GM23338 (cell line): Measurements from ENCODE around the gene GSG1L. TPM values are rescaled to one million over a fixed set of nuclear protein-coding genes. Genes with fewer than 3 reads are reported as not detected.

Experiments
- ATAC-seq: fragments of 200-7000 bp; cut with Tn5 transposase; 3 replicates; pipeline ENCODE4 v1.9.1; 2020
- DNase-seq: peaks from one replicate; pipeline ENCODE4 v3.0.0-alpha.2; 2015; ENCODE audit warnings: low spot score
- H2AFZ ChIP-seq: fragments of 200-600 bp; sonication (generic); 2 replicates; pipeline ENCODE4 v1.8.0; 2016; ENCODE audit warnings: antibody characterized with exemption, mild to moderate bottlenecking, moderate library complexity
- H3F3A ChIP-seq: fragments of 200-600 bp; sonication (generic); replicated peaks from 2 replicates; pipeline ENCODE4 v1.8.0; 2017; ENCODE audit warnings: antibody characterized with exemption, mixed run types, low read depth
- H3K27ac ChIP-seq: fragments of 200-600 bp; sonication (generic); 2 replicates; pipeline ENCODE4 v1.6.1; 2016; ENCODE audit warnings: low read depth
- H3K27me3 ChIP-seq: fragments of 200-600 bp; sonication (generic); 2 replicates; pipeline ENCODE4 v1.8.0; 2016; ENCODE audit warnings: mild to moderate bottlenecking, mixed run types, moderate library complexity; ENCODE audit not compliant: insufficient read depth
- H3K36me3 ChIP-seq: fragments of 200-600 bp; sonication (generic); 2 replicates; pipeline ENCODE4 v1.8.0; 2016; ENCODE audit warnings: mild to moderate bottlenecking; ENCODE audit not compliant: insufficient read depth
- H3K4me1 ChIP-seq: fragments of 200-600 bp; sonication (generic); 2 replicates; pipeline ENCODE4 v1.8.0; 2016; ENCODE audit warnings: mild to moderate bottlenecking, moderate library complexity; ENCODE audit not compliant: insufficient read depth
- H3K4me2 ChIP-seq: fragments of 200-600 bp; sonication (generic); 2 replicates; pipeline ENCODE4 v1.7.1; 2017; ENCODE audit warnings: mixed run types
- H3K4me3 ChIP-seq: fragments of 200-600 bp; sonication (generic); 2 replicates; pipeline ENCODE4 v1.6.1; 2016; ENCODE audit warnings: mixed run types
- H3K79me2 ChIP-seq: fragments of 200-600 bp; sonication (generic); replicated peaks from 2 replicates; pipeline ENCODE4 v1.8.0; 2017; ENCODE audit warnings: mild to moderate bottlenecking; ENCODE audit not compliant: insufficient read depth
- H3K9me2 ChIP-seq: fragments of 200-600 bp; sonication (generic); 2 replicates; pipeline ENCODE4 v1.8.0; 2017; ENCODE audit not compliant: insufficient read depth
- H4K20me1 ChIP-seq: fragments of 200-600 bp; sonication (generic); replicated peaks from 2 replicates; pipeline ENCODE4 v1.8.0; 2017; ENCODE audit warnings: mild to moderate bottlenecking; ENCODE audit not compliant: insufficient read depth
- H3K27ac Mint-ChIP-seq: 2 replicates; pipeline ENCODE4 v1.8.0; 2020; ENCODE audit warnings: inconsistent platforms, mild to moderate bottlenecking, moderate library complexity, mixed read lengths
- H3K27me3 Mint-ChIP-seq: 3 replicates; pipeline ENCODE4 v1.8.0; 2022; ENCODE audit warnings: low read depth, mild to moderate bottlenecking, moderate library complexity, mixed read lengths, inconsistent platforms; ENCODE audit not compliant: insufficient read depth, poor library complexity
- H3K36me3 Mint-ChIP-seq: 3 replicates; pipeline ENCODE4 v1.8.0; 2021; ENCODE audit warnings: low read depth, mild to moderate bottlenecking, inconsistent platforms, moderate library complexity, mixed read lengths
- H3K4me1 Mint-ChIP-seq: 3 replicates; pipeline ENCODE4 v1.8.0; 2020; ENCODE audit warnings: mild to moderate bottlenecking, inconsistent platforms, mixed read lengths
- H3K4me3 Mint-ChIP-seq: 3 replicates; pipeline ENCODE4 v1.8.0; 2021; ENCODE audit warnings: moderate library complexity, mild to moderate bottlenecking, inconsistent platforms, mixed read lengths
- H3K9me3 Mint-ChIP-seq: 3 replicates; pipeline ENCODE4 v1.8.0; 2020; ENCODE audit warnings: moderate library complexity, mild to moderate bottlenecking, inconsistent platforms, mixed read lengths
- CREB1 ChIP-seq: fragments of 250-450 bp; sonication (Bioruptor Pico); IDR thresholded peaks from 2 replicates; pipeline ENCODE4 v1.5.0; 2020; ENCODE audit warnings: low read depth, mild to moderate bottlenecking, moderate library complexity
- EZH2 ChIP-seq: fragments of 200-600 bp; sonication (generic); IDR thresholded peaks from one replicate; pipeline ENCODE4 v1.8.0; 2017; ENCODE audit warnings: antibody characterized with exemption, mild to moderate bottlenecking, low read depth; ENCODE audit not compliant: unreplicated experiment
- EZH2phosphoT487 ChIP-seq: fragments of 200-600 bp; sonication (generic); IDR thresholded peaks from one replicate; pipeline ENCODE4 v1.8.1; 2018; ENCODE audit warnings: antibody characterized with exemption; ENCODE audit not compliant: unreplicated experiment
- JUNB ChIP-seq: IDR thresholded peaks from one replicate; pipeline ENCODE4 v1.6.1; 2016; ENCODE audit warnings: antibody characterized with exemption; ENCODE audit not compliant: unreplicated experiment
- NANOG ChIP-seq: IDR thresholded peaks from 2 replicates; pipeline ENCODE4 v1.6.1; 2016; ENCODE audit warnings: antibody characterized with exemption, borderline replicate concordance
- POLR2AphosphoS5 ChIP-seq: IDR thresholded peaks from 2 replicates; pipeline ENCODE4 v1.6.1; 2016; ENCODE audit warnings: antibody characterized with exemption, low read depth
- STAT1 ChIP-seq: IDR thresholded peaks from one replicate; pipeline ENCODE4 v1.6.1; 2016; ENCODE audit warnings: antibody characterized with exemption; ENCODE audit not compliant: unreplicated experiment
- ZNF114 ChIP-seq: fragments of 250-450 bp; sonication (Bioruptor Pico); IDR thresholded peaks from 2 replicates; pipeline ENCODE4 v1.5.0; 2020; ENCODE audit warnings: mild to moderate bottlenecking, moderate library complexity
- ZNF331 ChIP-seq: fragments of 250-450 bp; sonication (Bioruptor Pico); IDR thresholded peaks from 2 replicates; pipeline ENCODE4 v1.5.0; 2020; ENCODE audit warnings: low read depth, mild to moderate bottlenecking, moderate library complexity
- polyA plus RNA-seq: library from polyadenylated mRNA; unstranded; fragments of >200 nt; fragmentation: Nextera tagmentation; extraction: Ambion mirVana; gene quantifications from 2 replicates; pipeline ENCODE4 v1.2.1, GENCODE V29; 2016
- total RNA-seq: library from RNA; depleted of rRNA; stranded (reverse); fragments of >200 nt; shearing (Covaris generic); gene quantifications from 2 replicates; pipeline ENCODE4 v1.2.3, GENCODE V29; 2014
- TF ChIP-seq, protein P1 (sequence below), 2 experiments: fragments of 200-600 bp in 1 of 2; sonication (generic) in 1 of 2; conservative IDR thresholded peaks; 2 replicates each; pipeline versions ENCODE4 v1.5.1 to v1.6.1; 2016 to 2017; ENCODE audit warnings: antibody characterized with exemption in 2 of 2, low read depth in 2 of 2, mild to moderate bottlenecking in 2 of 2, moderate library complexity in 1 of 2
- TF ChIP-seq, protein P2 (sequence below): IDR thresholded peaks from one replicate; pipeline ENCODE4 v1.6.1; 2018; ENCODE audit warnings: antibody characterized with exemption; ENCODE audit not compliant: unreplicated experiment
- TF ChIP-seq, protein P3 (sequence below): IDR thresholded peaks from 2 replicates; pipeline ENCODE4 v1.6.1; 2016; ENCODE audit warnings: antibody characterized with exemption

The GSG1L gene
- total and polyA plus RNA-seq, 2 experiments from 2014 or later: 0.36 to 0.63 TPM

DNA sequence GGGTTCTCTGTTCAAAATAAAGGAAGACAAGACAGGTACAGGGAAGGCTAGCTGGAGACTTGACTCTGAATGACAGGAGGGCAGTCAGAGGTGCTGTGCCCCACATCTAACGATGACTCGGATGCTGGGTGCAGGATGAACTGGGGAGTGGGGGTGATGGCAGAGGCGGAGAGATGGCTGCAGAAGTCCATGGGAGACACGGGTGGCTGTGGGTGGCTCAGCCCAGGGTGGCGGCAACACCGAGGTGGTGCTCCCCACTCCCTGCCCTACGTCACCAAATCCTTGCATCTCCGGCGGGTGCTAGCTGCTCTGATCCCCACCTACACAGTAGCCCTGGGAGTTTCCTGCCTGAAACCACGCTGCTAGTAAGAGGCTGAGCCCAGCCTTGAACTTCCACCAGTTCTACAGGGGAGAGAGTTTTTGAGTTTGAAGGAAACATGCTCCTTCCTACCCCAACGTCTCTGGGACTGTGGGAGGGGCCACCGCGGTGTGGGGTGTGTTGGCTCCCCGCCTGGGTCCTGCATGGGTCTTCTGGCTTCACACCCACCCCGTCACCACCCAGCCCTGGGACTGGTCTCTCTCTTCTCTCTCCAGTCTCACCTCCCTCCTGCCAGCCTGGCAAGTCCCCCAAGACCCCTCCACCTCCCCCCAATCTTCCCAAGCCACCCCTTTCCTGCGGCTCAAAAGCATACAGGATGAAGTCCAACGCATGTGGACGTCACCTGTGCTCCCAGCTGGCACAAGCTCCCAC is 4.5 kb downstream of the GSG1L start:
- H3F3A ChIP-seq: no peaks in the 10 kb centered on the region
- H3K27ac ChIP-seq: no peak overlapping the region
- no peaks in the 10 kb centered on the region for H3K36me3 ChIP-seq
- H3K4me2 ChIP-seq: no peak overlapping the region
- peaks cover 28% of the 10 kb centered on the region for H3K27me3 Mint-ChIP-seq
- no peaks in the 10 kb centered on the region for H3K79me2 ChIP-seq
- no peaks in the 10 kb centered on the region for H3K9me3 Mint-ChIP-seq
- DNase-seq (no peak), ATAC-seq (no peak)
- H3K4me1 ChIP-seq: no peaks in the 10 kb centered on the region; the same call in 1 of the 2 replicates
- no peaks in the 10 kb centered on the region for H3K9me2 ChIP-seq
- no peaks in the 10 kb centered on the region for H3K36me3 Mint-ChIP-seq
- H2AFZ ChIP-seq: no peak overlapping the region
- H3K27ac Mint-ChIP-seq: no peak overlapping the region
- H3K27me3 ChIP-seq: peaks cover 42% of the 10 kb centered on the region
- H3K4me3 ChIP-seq: no peak overlapping the region
- H3K4me3 Mint-ChIP-seq: no peak overlapping the region
- TF ChIP-seq, protein P1, sequence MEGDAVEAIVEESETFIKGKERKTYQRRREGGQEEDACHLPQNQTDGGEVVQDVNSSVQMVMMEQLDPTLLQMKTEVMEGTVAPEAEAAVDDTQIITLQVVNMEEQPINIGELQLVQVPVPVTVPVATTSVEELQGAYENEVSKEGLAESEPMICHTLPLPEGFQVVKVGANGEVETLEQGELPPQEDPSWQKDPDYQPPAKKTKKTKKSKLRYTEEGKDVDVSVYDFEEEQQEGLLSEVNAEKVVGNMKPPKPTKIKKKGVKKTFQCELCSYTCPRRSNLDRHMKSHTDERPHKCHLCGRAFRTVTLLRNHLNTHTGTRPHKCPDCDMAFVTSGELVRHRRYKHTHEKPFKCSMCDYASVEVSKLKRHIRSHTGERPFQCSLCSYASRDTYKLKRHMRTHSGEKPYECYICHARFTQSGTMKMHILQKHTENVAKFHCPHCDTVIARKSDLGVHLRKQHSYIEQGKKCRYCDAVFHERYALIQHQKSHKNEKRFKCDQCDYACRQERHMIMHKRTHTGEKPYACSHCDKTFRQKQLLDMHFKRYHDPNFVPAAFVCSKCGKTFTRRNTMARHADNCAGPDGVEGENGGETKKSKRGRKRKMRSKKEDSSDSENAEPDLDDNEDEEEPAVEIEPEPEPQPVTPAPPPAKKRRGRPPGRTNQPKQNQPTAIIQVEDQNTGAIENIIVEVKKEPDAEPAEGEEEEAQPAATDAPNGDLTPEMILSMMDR (conservative IDR thresholded peaks at IDR 0.05; ENCODE audit: low read depth in 2 of 2): no peak
- TF ChIP-seq JUNB: no peak
- no peak for TF ChIP-seq POLR2AphosphoS5
- no peak for TF ChIP-seq ZNF331 (CRISPR knock-in tag)
- no peak for TF ChIP-seq EZH2phosphoT487
- no peak for TF ChIP-seq EZH2
- no peak for TF ChIP-seq CREB1 (CRISPR knock-in tag)
- no peak for TF ChIP-seq NANOG
- TF ChIP-seq STAT1: no peak
- no peaks in the 10 kb centered on the region; the same call in 2 of the 3 replicates for H3K4me1 Mint-ChIP-seq
- no peaks in the 10 kb centered on the region for H4K20me1 ChIP-seq

DNA sequence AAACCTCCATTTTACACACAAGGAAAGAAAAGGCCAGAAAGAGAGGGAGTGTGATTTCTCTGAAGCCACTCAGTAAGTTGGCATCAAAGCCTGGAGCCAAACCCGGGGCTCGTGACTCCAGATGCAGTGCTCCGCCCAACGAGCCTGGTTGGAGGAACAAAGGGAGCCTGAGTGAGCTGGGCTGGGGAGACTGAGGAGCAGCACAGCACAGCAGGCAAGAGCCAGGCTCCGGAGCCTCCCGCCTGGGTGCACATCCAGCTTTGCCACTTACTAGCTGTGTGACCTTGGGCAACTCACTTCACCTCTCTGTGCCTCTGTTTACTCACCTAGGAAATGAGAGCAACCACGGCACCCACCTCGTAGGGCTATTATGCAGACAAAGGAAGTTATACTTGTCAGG is 5.6 kb downstream of the GSG1L start:
- no peaks in the 10 kb centered on the region for H3K36me3 ChIP-seq
- no peaks in the 10 kb centered on the region; the same call in 1 of the 2 replicates for H3K4me1 ChIP-seq
- Mint-ChIP-seq H3K4me3 (no peak overlapping the region), H3K4me1 (peaks cover 4% of the 10 kb centered on the region), H3K36me3 (no peaks in the 10 kb centered on the region), H3K27ac (no peak overlapping the region), H3K9me3 (no peaks in the 10 kb centered on the region), H3K27me3 (peaks cover 25% of the 10 kb centered on the region)
- H3K4me3 ChIP-seq: no peak overlapping the region
- ATAC-seq: no peak
- H3K79me2 ChIP-seq: no peaks in the 10 kb centered on the region
- no peaks in the 10 kb centered on the region for H4K20me1 ChIP-seq
- TF ChIP-seq, protein P2, sequence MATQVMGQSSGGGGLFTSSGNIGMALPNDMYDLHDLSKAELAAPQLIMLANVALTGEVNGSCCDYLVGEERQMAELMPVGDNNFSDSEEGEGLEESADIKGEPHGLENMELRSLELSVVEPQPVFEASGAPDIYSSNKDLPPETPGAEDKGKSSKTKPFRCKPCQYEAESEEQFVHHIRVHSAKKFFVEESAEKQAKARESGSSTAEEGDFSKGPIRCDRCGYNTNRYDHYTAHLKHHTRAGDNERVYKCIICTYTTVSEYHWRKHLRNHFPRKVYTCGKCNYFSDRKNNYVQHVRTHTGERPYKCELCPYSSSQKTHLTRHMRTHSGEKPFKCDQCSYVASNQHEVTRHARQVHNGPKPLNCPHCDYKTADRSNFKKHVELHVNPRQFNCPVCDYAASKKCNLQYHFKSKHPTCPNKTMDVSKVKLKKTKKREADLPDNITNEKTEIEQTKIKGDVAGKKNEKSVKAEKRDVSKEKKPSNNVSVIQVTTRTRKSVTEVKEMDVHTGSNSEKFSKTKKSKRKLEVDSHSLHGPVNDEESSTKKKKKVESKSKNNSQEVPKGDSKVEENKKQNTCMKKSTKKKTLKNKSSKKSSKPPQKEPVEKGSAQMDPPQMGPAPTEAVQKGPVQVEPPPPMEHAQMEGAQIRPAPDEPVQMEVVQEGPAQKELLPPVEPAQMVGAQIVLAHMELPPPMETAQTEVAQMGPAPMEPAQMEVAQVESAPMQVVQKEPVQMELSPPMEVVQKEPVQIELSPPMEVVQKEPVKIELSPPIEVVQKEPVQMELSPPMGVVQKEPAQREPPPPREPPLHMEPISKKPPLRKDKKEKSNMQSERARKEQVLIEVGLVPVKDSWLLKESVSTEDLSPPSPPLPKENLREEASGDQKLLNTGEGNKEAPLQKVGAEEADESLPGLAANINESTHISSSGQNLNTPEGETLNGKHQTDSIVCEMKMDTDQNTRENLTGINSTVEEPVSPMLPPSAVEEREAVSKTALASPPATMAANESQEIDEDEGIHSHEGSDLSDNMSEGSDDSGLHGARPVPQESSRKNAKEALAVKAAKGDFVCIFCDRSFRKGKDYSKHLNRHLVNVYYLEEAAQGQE: no peak
- no peak for TF ChIP-seq POLR2AphosphoS5
- no peak for TF ChIP-seq ZNF331 (CRISPR knock-in tag)
- TF ChIP-seq EZH2phosphoT487: no peak
- TF ChIP-seq JUNB: no peak
- TF ChIP-seq ZNF114 (CRISPR knock-in tag): no peak
- TF ChIP-seq EZH2: no peak
- TF ChIP-seq CREB1 (CRISPR knock-in tag): no peak
- TF ChIP-seq, protein P3, sequence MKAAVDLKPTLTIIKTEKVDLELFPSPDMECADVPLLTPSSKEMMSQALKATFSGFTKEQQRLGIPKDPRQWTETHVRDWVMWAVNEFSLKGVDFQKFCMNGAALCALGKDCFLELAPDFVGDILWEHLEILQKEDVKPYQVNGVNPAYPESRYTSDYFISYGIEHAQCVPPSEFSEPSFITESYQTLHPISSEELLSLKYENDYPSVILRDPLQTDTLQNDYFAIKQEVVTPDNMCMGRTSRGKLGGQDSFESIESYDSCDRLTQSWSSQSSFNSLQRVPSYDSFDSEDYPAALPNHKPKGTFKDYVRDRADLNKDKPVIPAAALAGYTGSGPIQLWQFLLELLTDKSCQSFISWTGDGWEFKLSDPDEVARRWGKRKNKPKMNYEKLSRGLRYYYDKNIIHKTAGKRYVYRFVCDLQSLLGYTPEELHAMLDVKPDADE: no peak
- no peak for TF ChIP-seq NANOG
- TF ChIP-seq STAT1: no peak
- TF ChIP-seq, protein P1 (conservative IDR thresholded peaks at IDR 0.05; ENCODE audit: low read depth in 2 of 2): no peak
- no peaks in the 10 kb centered on the region for H3F3A ChIP-seq
- no peak overlapping the region for H2AFZ ChIP-seq
- no peak for DNase-seq
- H3K27ac ChIP-seq: no peak overlapping the region
- H3K4me2 ChIP-seq: no peak overlapping the region
- H3K9me2 ChIP-seq: no peaks in the 10 kb centered on the region
- H3K27me3 ChIP-seq: peaks cover 34% of the 10 kb centered on the region
